ENCODE results near the gene MAD1L1. TPM values are rescaled to one million over a fixed set of nuclear protein-coding genes. Genes with fewer than 3 reads are reported as not detected.

The MAD1L1 gene
- polyA plus RNA-seq, 2 donors = 18.0 to 24.9 TPM

DNA sequence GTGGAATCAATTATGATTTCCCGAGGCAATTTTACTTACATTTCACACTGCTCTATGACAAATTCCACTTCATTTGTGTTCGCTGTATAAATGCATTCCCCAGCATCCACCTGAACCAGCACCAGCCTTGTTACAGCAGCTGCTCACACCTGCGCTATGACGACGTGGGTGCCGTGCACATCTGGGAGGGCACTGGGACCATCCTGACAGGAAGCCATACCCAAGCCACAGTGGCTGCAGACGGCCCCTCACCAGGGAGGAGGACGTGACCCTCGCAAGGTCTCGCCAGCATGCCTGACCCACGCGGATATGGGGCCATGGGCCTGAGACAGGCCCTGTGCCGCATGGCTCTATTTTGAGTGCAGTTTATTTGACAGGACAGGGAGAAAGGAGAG lies 201.3 kb downstream of the MAD1L1 start:
- Histone ChIP-seq H3K27ac (ENCODE audit: low read depth in 2 of 2, low read length in 1 of 2) (no peak overlapping the region), H3K9me3 (ENCODE audit: control insufficient read depth in 2 of 2, insufficient read depth in 1 of 2, low read depth in 1 of 2, low read length in 1 of 2) (peaks cover 4% of the 10 kb centered on the region in 2 donors), H3K4me3 (ENCODE audit: low read depth in 1 of 2, low read length in 2 of 2) (no peak overlapping the region), H3K4me1 (ENCODE audit: control insufficient read depth in 2 of 2, insufficient read depth in 2 of 2, low read length in 1 of 2) (peaks cover 0 to 3% of the 10 kb centered on the region in 2 donors), H3K36me3 (ENCODE audit: control insufficient read depth in 2 of 2, insufficient read depth in 2 of 2, low read length in 1 of 2) (no peaks in the 10 kb centered on the region), H3K27me3 (ENCODE audit: control insufficient read depth in 1 of 2, insufficient read depth in 2 of 2, low read length in 2 of 2) (no peaks in the 10 kb centered on the region)
- 88 to 90% methylated on average over 13 of the region's 13 CpGs for WGBS, 2 donors

DNA sequence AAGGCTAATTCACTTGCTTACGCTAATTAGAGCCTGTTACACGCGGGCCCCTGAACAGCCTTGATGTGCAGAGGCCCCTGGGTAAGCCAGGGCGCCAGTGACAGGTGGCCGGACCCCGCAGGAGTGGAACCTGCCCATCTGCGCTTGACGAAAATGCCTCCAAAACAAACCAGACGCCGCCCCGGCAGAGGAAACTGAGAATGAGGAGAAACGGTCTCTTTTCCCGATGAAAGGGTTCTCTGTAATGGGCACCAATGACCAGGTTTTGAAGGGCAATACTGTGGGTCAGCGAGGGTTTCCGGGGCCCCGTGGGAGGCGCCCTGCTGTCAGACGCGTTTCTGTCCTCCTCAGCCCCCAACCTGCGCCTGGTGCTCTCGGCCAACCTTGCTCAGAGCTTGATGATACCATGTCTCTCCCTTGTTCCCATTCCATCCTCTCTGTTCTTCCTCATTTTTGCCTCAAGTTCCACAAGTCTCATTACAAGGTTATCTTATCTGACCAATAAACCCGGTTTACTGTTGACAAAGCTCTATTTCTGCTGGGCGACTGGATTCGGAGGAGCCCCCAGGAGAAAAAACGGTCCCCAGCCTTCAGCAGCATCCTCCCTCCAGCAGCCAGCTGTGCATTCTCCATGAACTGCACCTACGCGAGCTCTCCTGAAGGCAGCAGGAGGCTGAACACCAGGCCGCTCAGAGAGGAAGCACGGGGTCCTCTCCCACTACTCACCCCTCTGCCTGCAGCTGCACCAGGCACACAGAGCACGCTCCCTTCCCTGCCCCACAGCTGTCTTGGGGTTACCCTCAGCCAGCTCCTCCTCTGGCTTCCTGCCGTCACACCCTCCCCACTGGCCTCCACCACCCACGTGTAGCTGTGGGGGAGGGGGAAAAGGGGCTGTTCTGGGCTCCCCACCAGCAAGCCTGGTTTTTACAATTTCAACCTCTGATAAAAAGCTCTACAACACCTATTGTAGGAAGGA lies 202.0 kb downstream of the MAD1L1 start:
- H3K27me3 ChIP-seq (ENCODE audit: control insufficient read depth in 1 of 2, insufficient read depth in 2 of 2, low read length in 2 of 2) = no peaks in the 10 kb centered on the region
- peaks cover 4% of the 10 kb centered on the region in 2 donors for H3K9me3 ChIP-seq (ENCODE audit: control insufficient read depth in 2 of 2, insufficient read depth in 1 of 2, low read depth in 1 of 2, low read length in 1 of 2)
- peaks cover 0 to 3% of the 10 kb centered on the region in 2 donors for H3K4me1 ChIP-seq (ENCODE audit: control insufficient read depth in 2 of 2, insufficient read depth in 2 of 2, low read length in 1 of 2)
- no peak overlapping the region for H3K4me3 ChIP-seq (ENCODE audit: low read depth in 1 of 2, low read length in 2 of 2)
- H3K27ac ChIP-seq (ENCODE audit: low read depth in 2 of 2, low read length in 1 of 2) = no peak overlapping the region
- 86 to 88% methylated on average over 32 of the region's 32 CpGs for WGBS, 2 donors
- no peaks in the 10 kb centered on the region for H3K36me3 ChIP-seq (ENCODE audit: control insufficient read depth in 2 of 2, insufficient read depth in 2 of 2, low read length in 1 of 2)

DNA sequence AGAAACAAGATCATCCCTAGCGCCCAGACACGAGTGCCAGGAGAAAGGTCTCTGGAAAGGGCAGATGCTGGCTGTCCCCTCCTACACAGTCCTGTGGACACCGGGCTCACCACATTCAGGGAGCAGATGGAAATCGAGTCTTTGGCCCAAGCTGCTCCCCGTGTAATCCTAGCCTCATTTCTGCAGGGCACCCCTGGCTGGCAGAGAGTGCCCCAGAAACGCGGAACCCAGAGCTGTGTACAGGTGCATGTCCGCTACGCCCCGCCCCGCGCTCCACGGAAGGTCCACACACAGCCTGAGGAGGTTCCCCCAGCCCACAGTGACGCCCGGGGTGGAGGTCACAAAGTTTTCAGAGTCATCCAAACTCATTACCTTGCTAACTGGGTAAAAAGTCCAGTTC lies 202.8 kb downstream of the MAD1L1 start:
- H3K4me1 ChIP-seq (ENCODE audit: control insufficient read depth in 2 of 2, insufficient read depth in 2 of 2, low read length in 1 of 2) = peaks cover 0 to 3% of the 10 kb centered on the region in 2 donors
- peaks cover 4% of the 10 kb centered on the region in 2 donors for H3K9me3 ChIP-seq (ENCODE audit: control insufficient read depth in 2 of 2, insufficient read depth in 1 of 2, low read depth in 1 of 2, low read length in 1 of 2)
- H3K4me3 ChIP-seq (ENCODE audit: low read depth in 1 of 2, low read length in 2 of 2) = no peak overlapping the region
- H3K36me3 ChIP-seq (ENCODE audit: control insufficient read depth in 2 of 2, insufficient read depth in 2 of 2, low read length in 1 of 2) = no peaks in the 10 kb centered on the region
- H3K27me3 ChIP-seq (ENCODE audit: control insufficient read depth in 1 of 2, insufficient read depth in 2 of 2, low read length in 2 of 2) = no peaks in the 10 kb centered on the region
- 93 to 95% methylated on average over 15 of the region's 15 CpGs for WGBS, 2 donors
- no peak overlapping the region for H3K27ac ChIP-seq (ENCODE audit: low read depth in 2 of 2, low read length in 1 of 2)

DNA sequence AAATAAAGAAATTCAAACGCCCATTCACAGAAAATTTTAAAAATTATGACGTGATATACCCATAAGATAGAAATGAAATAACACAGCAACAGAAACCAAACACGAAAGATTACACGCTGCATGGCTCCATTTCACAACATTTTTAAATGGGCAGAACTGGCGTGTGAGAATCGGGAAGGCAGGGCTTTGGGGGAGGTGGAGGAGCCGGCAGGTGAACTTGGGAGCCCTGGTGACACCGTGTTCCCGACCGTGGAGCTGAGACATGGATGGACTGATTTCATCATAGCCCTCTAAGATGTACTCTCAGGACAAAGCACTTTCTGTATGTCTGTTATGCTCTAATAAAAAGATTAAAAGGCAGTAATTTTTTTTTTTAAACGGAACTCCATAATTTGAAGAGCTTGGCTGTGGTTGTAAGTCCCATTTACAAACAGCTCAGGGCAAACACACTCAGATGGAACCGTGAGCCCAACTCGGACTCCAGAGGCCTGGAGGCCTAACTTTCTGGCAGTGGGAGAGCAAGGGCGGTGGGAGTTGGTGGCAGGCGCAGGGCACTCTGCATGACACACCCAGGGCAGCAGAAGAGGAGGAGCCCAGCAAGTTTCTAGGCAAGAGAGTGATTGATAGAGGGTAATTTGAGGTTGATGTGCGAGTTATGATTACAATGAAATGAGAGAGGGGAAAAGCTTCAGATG lies 203.4 kb downstream of the MAD1L1 start:
- H3K4me3 ChIP-seq (ENCODE audit: low read depth in 1 of 2, low read length in 2 of 2) = no peak overlapping the region
- 82 to 91% methylated on average over 16 of the region's 16 CpGs for whole genome bisulfite sequencing, 2 donors
- no peaks in the 10 kb centered on the region for H3K27me3 ChIP-seq (ENCODE audit: control insufficient read depth in 1 of 2, insufficient read depth in 2 of 2, low read length in 2 of 2)
- peaks cover 0 to 3% of the 10 kb centered on the region in 2 donors for H3K4me1 ChIP-seq (ENCODE audit: control insufficient read depth in 2 of 2, insufficient read depth in 2 of 2, low read length in 1 of 2)
- no peaks in the 10 kb centered on the region for H3K36me3 ChIP-seq (ENCODE audit: control insufficient read depth in 2 of 2, insufficient read depth in 2 of 2, low read length in 1 of 2)
- H3K9me3 ChIP-seq (ENCODE audit: control insufficient read depth in 2 of 2, insufficient read depth in 1 of 2, low read depth in 1 of 2, low read length in 1 of 2) = peaks cover 4 to 6% of the 10 kb centered on the region in 2 donors
- H3K27ac ChIP-seq (ENCODE audit: low read depth in 2 of 2, low read length in 1 of 2) = no peak overlapping the region

DNA sequence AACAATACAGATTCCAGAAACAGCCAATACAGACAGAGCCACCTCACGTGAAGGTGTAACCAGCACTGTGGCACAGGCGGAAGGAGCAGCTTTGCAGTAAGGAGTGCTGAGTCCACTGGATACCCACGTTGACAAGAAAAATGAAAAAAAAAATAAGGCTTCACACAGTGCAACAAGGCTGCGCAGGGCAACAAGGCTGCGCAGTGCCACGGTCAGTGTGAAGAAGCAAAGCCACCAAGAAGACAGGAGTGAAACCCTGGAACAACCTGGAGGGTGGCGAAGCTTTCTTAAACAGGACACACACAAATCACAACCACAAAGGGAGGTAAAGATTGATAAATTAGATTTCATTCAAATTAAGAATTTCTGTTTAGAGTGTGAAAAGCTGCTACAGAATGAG lies 204.0 kb downstream of the MAD1L1 start:
- Histone ChIP-seq H3K4me1 (ENCODE audit: control insufficient read depth in 2 of 2, insufficient read depth in 2 of 2, low read length in 1 of 2) (peaks cover 0 to 3% of the 10 kb centered on the region in 2 donors), H3K27ac (ENCODE audit: low read depth in 2 of 2, low read length in 1 of 2) (no peak overlapping the region), H3K27me3 (ENCODE audit: control insufficient read depth in 1 of 2, insufficient read depth in 2 of 2, low read length in 2 of 2) (no peaks in the 10 kb centered on the region), H3K4me3 (ENCODE audit: low read depth in 1 of 2, low read length in 2 of 2) (no peak overlapping the region), H3K36me3 (ENCODE audit: control insufficient read depth in 2 of 2, insufficient read depth in 2 of 2, low read length in 1 of 2) (no peaks in the 10 kb centered on the region), H3K9me3 (ENCODE audit: control insufficient read depth in 2 of 2, insufficient read depth in 1 of 2, low read depth in 1 of 2, low read length in 1 of 2) (peaks cover 4 to 8% of the 10 kb centered on the region in 2 donors)
- 97 to 98% methylated on average over 7 of the region's 7 CpGs for WGBS, 2 donors

DNA sequence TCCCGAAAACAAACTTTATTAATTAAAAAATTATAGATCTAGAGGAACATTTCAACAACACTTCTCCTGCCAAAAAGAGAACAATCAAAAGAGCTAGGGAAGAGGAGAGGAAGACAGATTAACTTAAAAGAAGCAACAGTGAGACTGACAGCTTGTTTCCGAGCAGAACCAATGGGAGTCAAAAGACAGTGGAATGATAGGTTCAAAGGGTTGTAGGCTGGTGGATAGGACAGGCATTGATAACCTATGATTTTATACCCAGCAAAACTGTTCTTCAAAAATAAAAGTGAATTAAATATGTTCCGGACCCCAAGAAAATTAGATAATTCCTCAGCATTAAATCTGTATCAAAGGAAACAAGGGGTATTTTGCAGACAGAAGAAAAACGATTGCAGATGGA lies 207.6 kb downstream of the MAD1L1 start:
- H3K36me3 ChIP-seq (ENCODE audit: control insufficient read depth in 2 of 2, insufficient read depth in 2 of 2, low read length in 1 of 2) = no peaks in the 10 kb centered on the region
- peaks cover 0 to under 1% of the 10 kb centered on the region in 2 donors for H3K4me1 ChIP-seq (ENCODE audit: control insufficient read depth in 2 of 2, insufficient read depth in 2 of 2, low read length in 1 of 2)
- no peaks in the 10 kb centered on the region for H3K27me3 ChIP-seq (ENCODE audit: control insufficient read depth in 1 of 2, insufficient read depth in 2 of 2, low read length in 2 of 2)
- H3K27ac ChIP-seq (ENCODE audit: low read depth in 2 of 2, low read length in 1 of 2) = no peak overlapping the region
- peaks cover 4 to 8% of the 10 kb centered on the region in 2 donors for H3K9me3 ChIP-seq (ENCODE audit: control insufficient read depth in 2 of 2, insufficient read depth in 1 of 2, low read depth in 1 of 2, low read length in 1 of 2)
- H3K4me3 ChIP-seq (ENCODE audit: low read depth in 1 of 2, low read length in 2 of 2) = no peak overlapping the region
- WGBS, 2 donors = 95 to 96% methylated on average over 4 of the region's 4 CpGs

DNA sequence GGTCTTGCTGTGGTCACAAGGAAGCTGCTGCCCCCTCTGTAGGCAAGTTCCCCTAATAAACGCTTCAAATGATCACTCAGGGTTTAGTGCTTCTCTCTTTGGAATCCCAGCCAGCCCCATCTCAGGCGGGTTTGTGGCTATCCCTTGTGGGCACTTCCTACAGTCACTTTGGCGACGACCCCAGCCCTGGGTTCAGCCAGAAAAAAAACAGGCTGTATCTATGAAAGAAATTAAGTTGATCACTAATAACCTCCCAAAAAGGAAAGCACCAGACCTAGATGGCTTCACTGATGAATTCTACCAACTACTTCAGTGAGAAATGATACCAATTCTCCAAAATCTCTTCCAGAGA lies 208.2 kb downstream of the MAD1L1 start:
- Histone ChIP-seq H3K27me3 (ENCODE audit: control insufficient read depth in 1 of 2, insufficient read depth in 2 of 2, low read length in 2 of 2) (no peaks in the 10 kb centered on the region), H3K4me1 (ENCODE audit: control insufficient read depth in 2 of 2, insufficient read depth in 2 of 2, low read length in 1 of 2) (peaks cover 0 to 6% of the 10 kb centered on the region in 2 donors), H3K4me3 (ENCODE audit: low read depth in 1 of 2, low read length in 2 of 2) (no peak overlapping the region), H3K36me3 (ENCODE audit: control insufficient read depth in 2 of 2, insufficient read depth in 2 of 2, low read length in 1 of 2) (no peaks in the 10 kb centered on the region), H3K27ac (ENCODE audit: low read depth in 2 of 2, low read length in 1 of 2) (no peak overlapping the region), H3K9me3 (ENCODE audit: control insufficient read depth in 2 of 2, insufficient read depth in 1 of 2, low read depth in 1 of 2, low read length in 1 of 2) (peaks cover 4 to 8% of the 10 kb centered on the region in 2 donors)
- 91 to 92% methylated on average over 4 of the region's 4 CpGs for WGBS, 2 donors

DNA sequence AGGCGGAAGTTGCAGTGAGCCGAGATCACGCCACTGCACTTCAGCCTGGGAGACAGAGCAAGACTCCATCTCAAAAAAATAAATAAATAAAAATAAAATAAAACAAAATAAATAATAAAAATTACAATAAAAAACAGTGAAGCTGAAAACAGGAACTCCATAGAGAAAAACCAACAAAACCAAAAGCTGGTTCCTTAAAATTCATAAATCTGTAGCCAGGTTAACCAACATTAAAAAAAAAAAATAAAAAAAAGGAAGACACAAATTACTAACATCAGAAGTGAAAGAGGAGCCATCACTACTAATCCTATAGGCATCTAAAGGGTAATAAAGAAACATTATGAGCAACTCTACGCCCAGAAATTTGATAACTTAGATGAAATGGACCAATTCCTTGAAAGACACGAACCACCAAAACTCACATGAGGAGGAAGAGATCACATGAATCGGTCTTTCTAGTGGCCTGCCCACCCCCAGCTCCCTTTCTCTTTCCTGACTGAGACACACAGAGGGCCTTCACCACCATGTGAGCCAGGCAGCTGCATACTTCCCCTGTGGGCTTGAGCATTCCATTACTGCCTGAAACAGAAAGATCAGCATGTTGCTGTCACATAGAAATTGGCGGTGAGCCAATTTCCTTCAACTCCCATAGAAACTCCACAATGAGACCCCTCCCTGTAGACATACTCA lies 208.7 kb downstream of the MAD1L1 start:
- Histone ChIP-seq H3K4me1 (ENCODE audit: control insufficient read depth in 2 of 2, insufficient read depth in 2 of 2, low read length in 1 of 2) (peaks cover 0 to 11% of the 10 kb centered on the region in 2 donors), H3K27ac (ENCODE audit: low read depth in 2 of 2, low read length in 1 of 2) (no peak overlapping the region), H3K27me3 (ENCODE audit: control insufficient read depth in 1 of 2, insufficient read depth in 2 of 2, low read length in 2 of 2) (no peaks in the 10 kb centered on the region), H3K36me3 (ENCODE audit: control insufficient read depth in 2 of 2, insufficient read depth in 2 of 2, low read length in 1 of 2) (no peaks in the 10 kb centered on the region), H3K4me3 (ENCODE audit: low read depth in 1 of 2, low read length in 2 of 2) (no peak overlapping the region), H3K9me3 (ENCODE audit: control insufficient read depth in 2 of 2, insufficient read depth in 1 of 2, low read depth in 1 of 2, low read length in 1 of 2) (peaks cover 4 to 8% of the 10 kb centered on the region in 2 donors)
- 91 to 93% methylated on average over 7 of the region's 7 CpGs for WGBS, 2 donors

DNA sequence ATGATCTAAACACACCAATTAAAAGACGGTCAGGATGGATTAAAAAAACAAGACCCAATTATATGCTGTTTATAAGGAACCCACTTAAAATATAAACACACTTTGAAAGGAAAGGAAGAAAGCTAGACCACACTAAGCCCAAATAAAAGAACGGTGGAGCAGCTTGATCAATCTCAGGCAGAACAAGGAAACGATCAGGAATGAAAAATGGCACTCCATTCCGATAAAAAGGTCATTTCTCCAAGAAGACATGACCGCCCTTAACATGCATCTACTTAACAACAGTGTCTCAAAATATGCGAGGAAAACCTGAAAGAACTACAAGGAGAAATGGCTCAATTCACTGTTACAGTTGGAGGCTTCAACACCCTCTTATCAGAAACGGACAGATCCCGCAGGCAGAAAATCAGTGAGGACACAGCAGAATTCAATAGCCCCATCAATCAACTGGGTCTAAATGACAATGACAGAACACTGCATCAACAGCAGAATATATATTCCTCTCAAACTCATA lies 210.0 kb downstream of the MAD1L1 start:
- peaks cover 0 to 4% of the 10 kb centered on the region in 2 donors for H3K9me3 ChIP-seq (ENCODE audit: control insufficient read depth in 2 of 2, insufficient read depth in 1 of 2, low read depth in 1 of 2, low read length in 1 of 2)
- WGBS, 2 donors = 81 to 90% methylated on average over 8 of the region's 8 CpGs

More for the DNA sequence above, 210.0 kb downstream of the MAD1L1 start:
- no peaks in the 10 kb centered on the region for H3K27me3 ChIP-seq (ENCODE audit: control insufficient read depth in 1 of 2, insufficient read depth in 2 of 2, low read length in 2 of 2)
- no peak overlapping the region for H3K27ac ChIP-seq (ENCODE audit: low read depth in 2 of 2, low read length in 1 of 2)
- H3K36me3 ChIP-seq (ENCODE audit: control insufficient read depth in 2 of 2, insufficient read depth in 2 of 2, low read length in 1 of 2) = no peaks in the 10 kb centered on the region
- H3K4me1 ChIP-seq (ENCODE audit: control insufficient read depth in 2 of 2, insufficient read depth in 2 of 2, low read length in 1 of 2) = peaks cover 0 to 22% of the 10 kb centered on the region in 2 donors
- H3K4me3 ChIP-seq (ENCODE audit: low read depth in 1 of 2, low read length in 2 of 2) = no peak overlapping the region

Data from esophagus (tissue), 2 donors.